MCF 10A (cell line): ENCODE results near the gene FBLN5. TPM values are rescaled to one million over a fixed set of nuclear protein-coding genes. Genes with fewer than 3 reads are reported as not detected.

Experiments
- BruUV-seq: library from RNA; stranded (reverse); fragments of 400-500 nt; replicated peaks from 2 replicates; lab custom pipeline; 2021; lab: Mats Ljungman, UMichigan
- CTCF ChIA-PET: fragments of 300-600 bp; sonication (Branson Sonifier 250); formaldehyde crosslinking; extraction: SDS; loops from one replicate; lab custom pipeline; 2021; ENCODE audit warnings: antibody characterized with exemption, inconsistent platforms; lab: Yijun Ruan, JAX
- POLR2A ChIA-PET: fragments of 300-600, 350-650 bp; sonication (Branson Sonifier 250); formaldehyde crosslinking; extraction: SDS; loops from one replicate; lab custom pipeline; 2020; ENCODE audit warnings: antibody characterized with exemption, inconsistent platforms; lab: Yijun Ruan, JAX
- DNase-seq: peaks from one replicate; pipeline ENCODE4 v3.0.0-alpha.2; 2018; ENCODE audit not compliant: unreplicated experiment
- H3K27ac Mint-ChIP-seq: one replicate; pipeline ENCODE4 v1.8.0; 2022; ENCODE audit warnings: mild to moderate bottlenecking, low read depth, mixed read lengths; ENCODE audit not compliant: unreplicated experiment
- H3K27me3 Mint-ChIP-seq: one replicate; pipeline ENCODE4 v1.8.0; 2022; ENCODE audit warnings: mixed read lengths; ENCODE audit not compliant: insufficient read depth, unreplicated experiment
- H3K36me3 Mint-ChIP-seq: one replicate; pipeline ENCODE4 v1.8.0; 2022; ENCODE audit warnings: mild to moderate bottlenecking, moderate library complexity, mixed read lengths; ENCODE audit not compliant: insufficient read depth, unreplicated experiment
- H3K4me1 Mint-ChIP-seq: one replicate; pipeline ENCODE4 v1.8.0; 2022; ENCODE audit warnings: mixed read lengths; ENCODE audit not compliant: insufficient read depth, unreplicated experiment
- H3K4me3 Mint-ChIP-seq: one replicate; pipeline ENCODE4 v1.8.0; 2022; ENCODE audit warnings: mild to moderate bottlenecking, moderate library complexity, mixed read lengths; ENCODE audit not compliant: unreplicated experiment
- H3K9me3 Mint-ChIP-seq: one replicate; pipeline ENCODE4 v1.8.0; 2022; ENCODE audit warnings: mixed read lengths; ENCODE audit not compliant: unreplicated experiment
- intact Hi-C: fragments of 100-400 bp; cut with micrococcal nuclease; formaldehyde crosslinking; loops from 2 replicates; pipeline ENCODE4 v1.14.1; 2022
- total RNA-seq: library from RNA; stranded (reverse); gene quantifications from 2 replicates; pipeline ENCODE4 v1.2.3, GENCODE V29; 2022
- TF ChIP-seq, protein P1 (sequence below): fragments of 200-600 bp; IDR thresholded peaks from one replicate; pipeline ENCODE4 v1.8.0; 2022; ENCODE audit warnings: antibody characterized with exemption, mild to moderate bottlenecking; ENCODE audit not compliant: unreplicated experiment

The FBLN5 gene
- total RNA-seq, 1 experiment from 2014 or later, result 14.8 TPM

DNA sequence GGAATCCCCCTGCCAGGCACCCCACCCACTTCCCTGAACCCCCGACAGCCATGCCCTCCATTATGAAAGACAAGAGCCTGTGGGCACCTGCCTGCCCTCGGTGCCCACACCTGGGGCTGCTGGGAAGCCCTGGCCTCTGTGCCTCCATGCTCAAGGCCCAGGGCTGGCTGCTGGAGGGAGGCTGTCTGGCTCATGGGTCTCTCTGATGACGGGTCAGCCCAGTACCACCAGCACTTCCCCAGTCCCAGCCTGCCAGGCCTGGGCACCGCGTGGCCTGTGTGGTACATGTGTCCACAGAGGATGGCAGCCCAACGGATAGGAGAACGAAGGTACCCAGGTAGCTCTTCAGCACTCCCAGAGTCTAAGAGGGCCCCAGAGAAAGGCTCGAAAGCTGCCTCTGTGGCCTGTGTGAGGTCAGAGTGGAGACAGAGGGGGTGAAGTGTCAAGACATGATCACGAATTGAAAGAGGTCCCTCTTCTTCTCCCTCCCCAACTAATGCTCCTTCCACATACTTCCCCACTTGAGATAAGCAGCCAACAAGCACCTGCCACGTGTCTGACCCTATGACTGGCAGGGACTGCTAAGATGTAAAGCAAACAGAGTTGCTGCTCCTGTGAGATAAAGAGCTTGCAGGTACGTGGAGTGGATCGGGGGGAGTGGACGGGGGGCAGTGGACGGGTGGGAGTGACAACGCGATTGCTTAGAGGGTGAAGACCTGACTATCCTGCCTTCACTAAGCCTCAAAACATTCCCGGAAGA is 21.2 kb downstream of the FBLN5 start:
- Mint-ChIP-seq H3K4me1 (peaks cover 17% of the 10 kb centered on the region), H3K36me3 (no peaks in the 10 kb centered on the region), H3K27ac (no peak overlapping the region), H3K27me3 (no peaks in the 10 kb centered on the region), H3K4me3 (no peak overlapping the region), H3K9me3 (no peaks in the 10 kb centered on the region)
- intact Hi-C loops, result no loop called here
- POLR2A ChIA-PET, result interaction anchor here (0.6 kb wide), 1 partner anchor 169 kb away, joined by 4 read pairs; no protein-coding TSS in a partner anchor
- TF ChIP-seq, protein P1, sequence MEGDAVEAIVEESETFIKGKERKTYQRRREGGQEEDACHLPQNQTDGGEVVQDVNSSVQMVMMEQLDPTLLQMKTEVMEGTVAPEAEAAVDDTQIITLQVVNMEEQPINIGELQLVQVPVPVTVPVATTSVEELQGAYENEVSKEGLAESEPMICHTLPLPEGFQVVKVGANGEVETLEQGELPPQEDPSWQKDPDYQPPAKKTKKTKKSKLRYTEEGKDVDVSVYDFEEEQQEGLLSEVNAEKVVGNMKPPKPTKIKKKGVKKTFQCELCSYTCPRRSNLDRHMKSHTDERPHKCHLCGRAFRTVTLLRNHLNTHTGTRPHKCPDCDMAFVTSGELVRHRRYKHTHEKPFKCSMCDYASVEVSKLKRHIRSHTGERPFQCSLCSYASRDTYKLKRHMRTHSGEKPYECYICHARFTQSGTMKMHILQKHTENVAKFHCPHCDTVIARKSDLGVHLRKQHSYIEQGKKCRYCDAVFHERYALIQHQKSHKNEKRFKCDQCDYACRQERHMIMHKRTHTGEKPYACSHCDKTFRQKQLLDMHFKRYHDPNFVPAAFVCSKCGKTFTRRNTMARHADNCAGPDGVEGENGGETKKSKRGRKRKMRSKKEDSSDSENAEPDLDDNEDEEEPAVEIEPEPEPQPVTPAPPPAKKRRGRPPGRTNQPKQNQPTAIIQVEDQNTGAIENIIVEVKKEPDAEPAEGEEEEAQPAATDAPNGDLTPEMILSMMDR, result no peak
- no peak for DNase-seq
- CTCF ChIA-PET, result interaction anchor here (0.9 to 1.7 kb wide), 2 partner anchors 15 to 276 kb away, joined by 3 to 4 read pairs; no protein-coding TSS in a partner anchor
- BruUV-seq, result no TSS peak

DNA sequence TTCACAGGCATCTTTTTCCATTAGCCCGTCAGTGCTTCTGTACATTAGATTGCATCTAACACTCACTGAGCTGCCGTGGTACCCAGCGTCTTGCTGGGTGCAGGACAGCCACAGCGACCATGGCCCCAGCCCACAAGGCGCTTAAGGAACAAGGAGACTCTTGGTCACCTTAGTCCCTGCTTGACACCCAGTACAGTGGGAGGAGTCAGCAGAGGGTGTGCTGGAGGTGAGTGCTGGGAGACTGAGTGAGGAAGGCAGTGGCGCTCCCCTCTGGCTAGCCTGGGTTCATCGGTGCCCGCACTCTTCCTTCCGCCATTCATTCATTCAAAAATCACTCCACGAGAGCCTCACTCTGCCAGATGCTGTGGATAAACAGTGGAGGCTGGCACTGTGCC is 21.8 kb downstream of the FBLN5 start:
- peaks cover 17% of the 10 kb centered on the region for H3K4me1 Mint-ChIP-seq
- H3K36me3 Mint-ChIP-seq, result no peaks in the 10 kb centered on the region

DNA sequence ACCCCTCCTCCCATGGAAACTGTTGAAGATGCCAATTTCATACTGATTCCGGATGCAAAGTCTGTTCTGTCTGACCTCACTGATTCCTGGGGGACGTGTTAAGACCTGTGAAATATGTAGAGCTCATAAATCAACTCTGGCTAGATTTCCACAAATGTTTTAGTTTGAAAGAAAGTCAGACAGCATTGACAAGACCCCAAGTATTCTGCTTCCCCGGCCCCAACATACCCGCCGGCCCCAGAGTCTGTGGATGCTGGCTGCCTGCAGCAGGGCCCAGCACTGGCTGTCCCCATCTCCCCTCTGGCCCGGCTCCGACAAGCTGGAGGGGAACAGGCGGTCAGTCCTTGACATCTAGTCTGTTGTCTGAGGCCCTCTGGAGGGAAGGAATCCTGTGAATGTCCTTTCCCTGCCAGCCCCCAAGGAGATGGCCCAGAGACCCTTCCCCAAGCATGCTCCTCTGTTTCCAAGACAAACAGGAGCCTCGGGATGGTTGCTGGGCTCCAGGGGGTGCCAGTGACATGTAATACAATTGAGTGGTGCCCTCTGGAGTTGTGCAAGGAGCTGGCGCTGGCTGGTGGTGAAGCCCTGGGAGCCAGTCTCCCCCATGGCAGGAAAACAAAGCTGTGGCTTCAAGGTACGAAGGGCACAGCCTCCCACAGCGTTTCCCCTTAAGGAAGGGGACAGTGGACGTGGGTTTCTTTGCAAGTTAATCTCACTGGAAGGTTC is 22.3 kb downstream of the FBLN5 start:
- CTCF ChIA-PET, result interaction anchor here (0.6 to 1.7 kb wide), 5 partner anchors 14 to 296 kb away, joined by 3 to 9 read pairs (median 4); no protein-coding TSS in a partner anchor
- POLR2A ChIA-PET, result no interaction called here
- no peaks in the 10 kb centered on the region for H3K36me3 Mint-ChIP-seq
- no peak overlapping the region for H3K4me3 Mint-ChIP-seq
- TF ChIP-seq, protein P1, result no peak
- H3K4me1 Mint-ChIP-seq, result peaks cover 17% of the 10 kb centered on the region
- no TSS peak for BruUV-seq
- no peaks in the 10 kb centered on the region for H3K9me3 Mint-ChIP-seq
- no peak overlapping the region for H3K27ac Mint-ChIP-seq
- DNase-seq, result no peak
- intact Hi-C loops, result no loop called here
- no peaks in the 10 kb centered on the region for H3K27me3 Mint-ChIP-seq

More for the DNA sequence above, 21.8 kb downstream of the FBLN5 start:
- TF ChIP-seq, protein P1, result no peak
- POLR2A ChIA-PET, result no interaction called here
- Mint-ChIP-seq H3K27me3 (no peaks in the 10 kb centered on the region), H3K27ac (no peak overlapping the region), H3K9me3 (no peaks in the 10 kb centered on the region), H3K4me3 (no peak overlapping the region)
- CTCF ChIA-PET, result interaction anchor here (1.7 kb wide), 2 partner anchors 15 to 276 kb away, joined by 4 to 9 read pairs; no protein-coding TSS in a partner anchor
- no TSS peak for BruUV-seq
- DNase-seq, result no peak
- intact Hi-C loops, result no loop called here

DNA sequence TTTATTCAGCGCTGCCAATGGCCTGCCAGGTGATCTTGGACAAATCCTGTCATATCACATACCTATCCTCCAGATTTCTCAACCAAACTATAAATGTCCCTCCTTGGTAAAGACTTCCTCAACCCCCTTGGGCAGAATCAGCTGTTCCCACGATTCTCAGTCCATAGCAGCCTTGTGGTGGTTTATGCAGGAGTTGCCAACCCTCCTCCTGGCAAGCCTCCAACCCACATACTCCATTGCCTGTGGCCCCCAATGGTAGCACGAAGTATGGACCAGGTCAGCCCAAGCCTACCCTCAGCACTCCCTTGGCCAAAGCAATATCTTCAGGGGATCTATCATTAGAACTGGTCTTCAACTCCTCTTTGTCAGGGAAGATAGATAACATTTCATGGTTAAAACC is 27.0 kb downstream of the FBLN5 start:
- CTCF ChIA-PET, result interaction anchor here (1.2 kb wide), 1 partner anchor 271 kb away, joined by 5 read pairs; no protein-coding TSS in a partner anchor
- H3K4me3 Mint-ChIP-seq, result no peak overlapping the region

More for the DNA sequence above, 27.0 kb downstream of the FBLN5 start:
- Mint-ChIP-seq H3K4me1 (peaks cover 5% of the 10 kb centered on the region), H3K36me3 (peaks cover 4% of the 10 kb centered on the region), H3K27ac (no peak overlapping the region), H3K9me3 (no peaks in the 10 kb centered on the region), H3K27me3 (no peaks in the 10 kb centered on the region)
- TF ChIP-seq, protein P1, result no peak
- POLR2A ChIA-PET, result no interaction called here
- DNase-seq, result no peak
- no TSS peak for BruUV-seq
- intact Hi-C loops, result no loop called here
